HG03521 (cell line): Measurements from ENCODE around the gene IL23A.
A peak's percentile ranks its signal among the peaks of the same experiment; 100 is the strongest.
"Not testable (repeated sequence)": the region's sequence is repeated elsewhere in the genome, so short reads cannot be mapped to it uniquely, and the experiment has no call there.

Source experiments
- ATAC-seq: cut with Tn5 transposase; IDR thresholded peaks from one replicate; pipeline ENCODE4 v1.9.1; 2021; ENCODE audit warnings: mild to moderate bottlenecking, moderate library complexity; ENCODE audit not compliant: unreplicated experiment

The IL23A gene

DNA sequence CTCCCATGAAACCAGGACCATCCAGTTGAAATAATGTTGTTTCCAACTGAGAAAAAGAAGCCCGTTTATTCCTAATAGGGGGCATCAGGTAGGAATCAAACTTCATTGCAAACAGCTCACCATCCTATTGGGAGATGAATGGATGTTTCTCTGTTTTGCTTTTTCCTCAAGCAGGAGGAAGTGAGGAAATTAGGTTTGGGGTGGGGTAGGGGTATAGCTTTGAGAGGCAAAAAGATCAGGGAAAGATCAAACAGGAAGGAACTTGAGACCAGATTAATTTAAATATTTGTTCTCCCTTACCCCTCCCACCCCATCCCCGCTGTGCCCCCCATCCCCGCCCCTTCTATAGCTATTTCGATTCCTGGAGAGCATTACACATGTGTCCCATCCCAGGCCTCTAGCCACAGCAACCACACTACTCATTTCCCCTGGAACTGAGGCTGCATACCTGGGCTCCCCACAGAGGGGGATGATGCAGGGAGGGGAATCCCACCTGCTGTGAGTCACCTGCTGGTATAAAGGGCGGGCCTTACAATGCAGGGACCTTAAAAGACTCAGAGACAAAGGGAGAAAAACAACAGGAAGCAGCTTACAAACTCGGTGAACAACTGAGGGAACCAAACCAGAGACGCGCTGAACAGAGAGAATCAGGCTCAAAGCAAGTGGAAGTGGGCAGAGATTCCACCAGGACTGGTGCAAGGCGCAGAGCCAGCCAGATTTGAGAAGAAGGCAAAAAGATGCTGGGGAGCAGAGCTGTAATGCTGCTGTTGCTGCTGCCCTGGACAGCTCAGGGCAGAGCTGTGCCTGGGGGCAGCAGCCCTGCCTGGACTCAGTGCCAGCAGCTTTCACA, at the start of gene IL23A:
IL23A (plus strand) TSS at position 577 of the 850 bp plus-strand sequence; CDS start at position 738, 161 bp downstream.
- ATAC-seq = no peak

GRCh38 chr12:56293795-56294194, 44.9 kb upstream of the IL23A start:
- no peak for ATAC-seq

DNA sequence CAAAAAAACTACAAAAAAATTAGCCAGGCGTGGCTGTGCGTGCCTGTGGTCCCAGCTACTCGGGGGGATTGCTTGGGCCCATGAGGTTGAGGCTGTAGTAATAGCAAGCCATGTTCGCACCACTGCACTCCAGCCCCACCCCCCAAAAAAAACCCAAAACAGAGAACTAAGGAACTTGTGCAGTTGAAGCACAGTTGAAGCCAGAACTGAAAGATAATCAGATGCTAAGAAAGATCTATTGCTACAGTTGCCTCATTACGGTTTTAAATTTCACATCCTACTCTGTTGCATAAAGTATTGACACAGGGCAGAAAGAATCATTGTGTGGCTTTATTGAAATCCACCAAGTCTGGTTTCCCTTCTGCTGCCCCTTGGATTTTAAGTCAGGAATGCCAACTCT, 42.4 kb upstream of the IL23A start:
- no peak for ATAC-seq

DNA sequence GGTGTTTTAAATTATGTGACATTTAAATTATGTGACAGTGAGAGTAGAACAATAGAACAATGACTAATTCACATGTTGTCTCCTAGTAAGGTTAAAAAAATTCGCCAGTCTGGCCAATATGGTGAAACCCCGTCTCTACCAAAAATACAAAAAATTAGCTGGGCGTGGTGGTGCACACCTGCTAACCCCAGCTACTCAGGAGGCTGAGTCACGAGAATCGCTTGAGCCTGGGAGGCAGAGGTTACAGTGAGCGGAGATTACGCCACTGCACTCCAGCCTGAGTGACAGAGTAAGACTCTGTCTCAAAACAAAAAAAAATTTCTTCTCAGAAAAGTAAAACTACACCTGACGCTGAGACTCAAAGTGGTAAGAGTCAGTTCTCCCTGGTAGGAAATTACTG, 41.3 kb upstream of the IL23A start:
- ATAC-seq = no peak

DNA sequence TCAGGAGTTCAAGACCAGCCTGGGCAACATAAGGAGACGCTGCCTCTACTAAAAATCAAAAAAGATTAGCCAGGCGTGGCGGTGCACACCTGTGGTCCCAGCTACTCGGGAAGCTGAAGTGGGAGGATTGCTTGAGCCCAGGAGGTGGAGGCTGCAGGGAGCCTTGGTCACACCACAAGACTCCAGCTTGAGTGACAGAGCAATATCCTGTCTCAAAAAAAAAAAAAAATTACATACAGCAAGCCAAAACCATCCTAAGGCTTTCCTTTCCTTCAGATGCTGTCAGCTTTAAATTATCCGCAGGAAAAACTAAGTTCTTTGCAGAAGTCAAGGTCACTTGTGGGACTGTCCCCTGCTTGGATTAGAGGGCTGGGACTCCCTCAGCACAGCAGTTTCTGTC, 39.9 kb upstream of the IL23A start:
- no peak for ATAC-seq

GRCh38 chr12:56299308-56299852, 39.3 kb upstream of the IL23A start:
- ATAC-seq = no peak

GRCh38 chr12:56299853-56300643, 38.6 kb upstream of the IL23A start, which contains the start of gene CS:
Gene CS, minus strand, starts transcription at chr12:56300330. Its CDS starts 129 bp downstream, at chr12:56300201.
- peak; percentile 94 for ATAC-seq

DNA sequence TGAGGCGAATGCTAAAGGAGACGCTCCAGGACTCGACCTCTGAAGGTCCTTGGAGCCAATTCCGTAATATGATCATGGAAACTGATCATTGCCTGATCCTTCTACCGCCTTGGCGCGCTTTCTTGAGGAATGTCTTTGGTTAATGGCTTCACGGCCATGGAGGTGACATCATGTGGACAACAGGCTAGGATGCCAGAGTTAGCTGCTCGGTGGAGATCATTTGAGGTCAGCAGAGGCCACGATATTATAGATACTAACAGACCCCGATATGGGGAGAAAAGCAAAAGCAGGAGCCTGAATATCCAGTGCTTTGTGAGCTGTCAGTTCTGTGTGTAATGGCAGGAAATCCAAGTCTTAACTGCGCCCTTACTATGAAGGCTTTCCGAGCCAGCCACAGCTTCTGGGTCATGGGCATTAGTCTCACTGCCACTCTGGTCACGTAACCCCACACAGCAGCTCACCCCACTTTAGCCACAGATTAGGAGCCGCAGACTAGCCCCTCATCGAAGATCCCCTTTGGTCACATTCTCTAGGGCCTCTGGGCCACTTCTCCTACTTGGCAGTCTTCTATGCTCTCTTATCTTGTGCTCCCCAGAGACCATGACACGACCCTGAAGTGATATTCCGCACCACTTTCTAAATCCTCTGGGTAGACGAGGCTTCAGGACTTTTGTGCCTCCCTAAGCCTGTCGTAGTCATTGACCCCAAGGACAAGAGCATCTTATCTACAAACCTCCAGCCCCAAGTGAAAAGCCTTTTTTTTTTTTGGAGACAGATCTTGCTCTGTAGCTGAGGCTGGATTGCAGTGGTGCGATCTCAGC, 37.8 kb upstream of the IL23A start:
- no peak for ATAC-seq

DNA sequence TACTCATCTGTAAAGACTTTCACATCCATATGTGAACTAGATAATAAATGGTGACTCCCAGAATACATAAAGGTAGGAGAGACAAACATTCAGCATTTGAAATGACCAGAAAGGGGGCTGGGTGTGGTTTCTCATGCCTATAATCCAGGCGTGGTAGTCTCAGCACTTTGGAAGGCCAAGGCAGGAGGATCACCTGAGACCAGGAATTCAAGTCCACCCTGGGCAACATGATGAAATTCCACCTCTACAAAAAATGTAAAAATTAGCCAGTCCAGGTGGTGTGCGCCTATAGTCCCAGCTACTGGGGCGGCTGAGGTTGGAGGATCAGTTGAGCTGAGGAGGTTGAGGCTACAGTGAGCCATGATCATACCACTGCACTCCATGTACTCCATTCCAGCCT, 34.4 kb upstream of the IL23A start:
- no peak for ATAC-seq

- ATAC-seq = no peak
These were observed 33.7 kb upstream of the IL23A start for GRCh38 chr12:56304872-56305590.

GRCh38 chr12:56307221-56307965, 31.3 kb upstream of the IL23A start:
- ATAC-seq = no peak

- no peak for ATAC-seq
These were observed 30.0 kb upstream of the IL23A start for GRCh38 chr12:56308714-56309113.

- ATAC-seq = no peak
These were observed 27.7 kb upstream of the IL23A start for GRCh38 chr12:56311003-56311402.

- no peak for ATAC-seq
These were observed 23.4 kb upstream of the IL23A start for GRCh38 chr12:56315249-56315621.

DNA sequence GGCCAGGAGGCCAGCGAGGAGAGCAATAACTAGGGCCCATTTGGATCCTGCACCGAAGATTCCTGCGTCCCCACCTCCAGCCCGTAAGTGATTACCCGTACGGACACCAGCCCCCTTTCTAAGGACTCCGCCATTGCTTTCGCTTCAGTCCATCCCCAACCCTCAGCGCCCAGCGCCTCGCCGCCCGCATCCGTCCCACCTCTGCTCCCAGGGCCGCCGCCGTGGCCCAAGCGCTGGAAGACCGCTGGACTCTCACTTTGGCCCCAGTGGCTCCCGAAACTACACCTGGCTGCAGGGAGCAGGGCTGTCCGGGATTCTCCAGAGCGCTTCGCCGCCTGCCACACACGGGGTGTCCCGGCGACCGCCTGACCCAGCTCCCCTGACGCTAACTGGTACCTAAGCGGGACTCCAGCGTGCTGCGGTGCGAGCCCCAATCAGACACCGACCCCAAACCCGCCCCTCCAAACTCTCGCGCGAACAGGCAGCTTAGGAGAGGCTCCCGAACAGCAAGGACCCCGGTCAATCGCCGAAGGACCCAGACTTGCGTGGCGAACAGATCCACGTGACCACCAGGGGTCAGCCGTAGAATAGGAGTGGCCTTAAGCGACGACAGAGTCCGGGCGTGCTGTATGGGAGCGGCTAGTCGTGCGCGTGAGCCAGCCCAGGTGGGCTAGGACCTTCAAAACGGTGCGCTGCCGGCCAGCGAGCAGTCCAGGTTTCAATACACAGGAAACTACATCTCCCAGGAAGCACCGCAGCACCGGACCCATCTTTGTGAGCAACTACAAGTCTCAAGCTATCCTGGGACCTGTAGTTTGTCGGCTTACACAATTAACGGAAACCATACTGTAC, 22.8 kb upstream of the IL23A start, which contains the start of gene CNPY2:
CNPY2 (minus strand) TSS at position 367 of the 852 bp plus-strand sequence. CDS start 771 bp downstream, outside the sequence.
- peak; percentile 87 for ATAC-seq

DNA sequence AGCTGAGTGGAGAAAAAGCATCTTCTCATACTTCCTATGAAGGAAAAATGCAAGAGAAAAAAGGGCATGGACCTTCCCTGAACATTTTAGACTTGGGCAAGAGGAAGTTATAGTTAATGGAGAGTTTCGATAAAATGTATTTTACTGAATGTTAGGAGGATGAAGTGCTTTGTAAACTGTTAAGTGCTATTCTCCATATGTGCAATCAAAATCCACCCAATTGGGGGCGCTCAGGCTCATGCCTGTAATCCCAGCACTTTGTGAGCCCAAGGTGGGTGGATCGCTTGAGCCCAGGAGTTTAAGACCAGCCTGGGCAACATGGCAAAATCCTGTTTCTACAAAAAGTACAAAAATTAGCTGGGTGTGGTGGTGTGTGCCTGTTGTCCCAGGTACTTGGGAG, 21.0 kb upstream of the IL23A start:
- ATAC-seq = no peak

GRCh38 chr12:56321027-56321426, 17.7 kb upstream of the IL23A start:
- no peak for ATAC-seq

DNA sequence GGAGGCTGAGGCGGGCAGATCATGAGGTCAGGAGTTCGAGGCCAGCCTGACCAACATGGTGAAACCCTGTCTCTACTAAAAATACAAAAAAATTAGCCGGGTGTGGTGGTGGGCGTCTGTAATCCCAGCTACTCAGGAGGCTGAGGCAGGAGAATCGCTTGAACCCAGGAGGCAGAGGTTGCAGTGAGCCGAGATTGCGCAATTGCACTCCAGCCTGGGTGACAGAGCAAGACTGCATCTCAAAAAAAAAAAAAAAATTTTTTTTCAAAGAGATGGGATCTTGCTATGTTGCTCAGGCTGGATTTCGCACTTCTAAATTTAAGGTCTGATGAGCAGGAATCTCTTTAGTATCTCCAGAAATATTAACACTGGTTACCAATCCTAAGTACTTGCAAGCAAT, 17.1 kb upstream of the IL23A start:
- not testable (repeated sequence) for ATAC-seq
